SJCRH30 (cell line): ENCODE data around the gene LRRC2. TPM values are rescaled to one million over a fixed set of nuclear protein-coding genes. Genes with fewer than 3 reads are reported as not detected.
"Not testable (repeated sequence)": the region's sequence is repeated elsewhere in the genome, so short reads cannot be mapped to it uniquely, and the experiment has no call there.

Experiments
- DNase-seq, 2 experiments: peaks; one replicate each; pipeline ENCODE4 v3.0.0-alpha.2; 2015 to 2020
- H3K27ac ChIP-seq: fragments of 250-450 bp; sonication (Bioruptor Pico); 2 replicates; pipeline ENCODE4 v1.5.1; 2020; ENCODE audit warnings: mild to moderate bottlenecking, moderate library complexity
- H3K27me3 ChIP-seq: fragments of 250-450 bp; sonication (Bioruptor Pico); 2 replicates; pipeline ENCODE4 v1.5.1; 2020; ENCODE audit warnings: mild to moderate bottlenecking, moderate library complexity
- H3K36me3 ChIP-seq: fragments of 250-450 bp; sonication (Bioruptor Pico); 2 replicates; pipeline ENCODE4 v1.5.1; 2020; ENCODE audit warnings: mild to moderate bottlenecking, moderate library complexity
- H3K4me1 ChIP-seq: fragments of 250-450 bp; sonication (Bioruptor Pico); 2 replicates; pipeline ENCODE4 v1.5.1; 2020; ENCODE audit warnings: mild to moderate bottlenecking, moderate library complexity
- H3K4me3 ChIP-seq: fragments of 250-450 bp; sonication (Bioruptor Pico); 2 replicates; pipeline ENCODE4 v1.5.1; 2020; ENCODE audit warnings: mild to moderate bottlenecking, moderate library complexity
- H3K9me3 ChIP-seq: fragments of 250-450 bp; sonication (Bioruptor Pico); replicated peaks from 2 replicates; pipeline ENCODE4 v1.5.1; 2020; ENCODE audit warnings: mild to moderate bottlenecking, moderate library complexity
- total RNA-seq: library from RNA; depleted of rRNA; stranded (reverse); fragments of >200 nt; shearing (Covaris generic); gene quantifications from 2 replicates; pipeline ENCODE4 v1.2.3, GENCODE V29; 2014

LRRC2 gene
- total RNA-seq, 1 experiment from 2014 or later, result not detected

DNA sequence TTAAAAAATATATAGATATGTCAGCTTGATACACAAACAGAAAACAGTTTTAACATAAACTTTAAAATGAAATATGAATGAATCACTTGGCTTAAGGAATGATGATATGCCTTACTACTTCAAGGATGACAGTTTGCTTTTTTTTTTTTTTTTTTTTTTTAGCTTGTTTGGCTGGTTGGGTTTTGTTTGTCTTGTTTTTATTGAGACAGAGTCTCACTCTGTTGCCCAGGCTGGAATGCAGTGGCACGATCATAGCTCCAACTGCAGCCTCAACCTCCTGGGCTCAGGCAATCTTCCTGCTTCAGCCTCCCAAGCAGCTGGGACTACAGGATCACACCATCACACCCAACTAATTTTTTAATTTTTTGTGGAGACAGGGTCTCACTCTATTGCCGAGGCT, 14.5 kb downstream of the LRRC2 start:
- no peak overlapping the region for H3K27ac ChIP-seq
- no peaks in the 10 kb centered on the region for H3K4me1 ChIP-seq
- H3K4me3 ChIP-seq, result no peak overlapping the region
- H3K36me3 ChIP-seq, result no peaks in the 10 kb centered on the region
- H3K27me3 ChIP-seq, result no peaks in the 10 kb centered on the region
- H3K9me3 ChIP-seq, result no peaks in the 10 kb centered on the region
- no peak for DNase-seq

DNA sequence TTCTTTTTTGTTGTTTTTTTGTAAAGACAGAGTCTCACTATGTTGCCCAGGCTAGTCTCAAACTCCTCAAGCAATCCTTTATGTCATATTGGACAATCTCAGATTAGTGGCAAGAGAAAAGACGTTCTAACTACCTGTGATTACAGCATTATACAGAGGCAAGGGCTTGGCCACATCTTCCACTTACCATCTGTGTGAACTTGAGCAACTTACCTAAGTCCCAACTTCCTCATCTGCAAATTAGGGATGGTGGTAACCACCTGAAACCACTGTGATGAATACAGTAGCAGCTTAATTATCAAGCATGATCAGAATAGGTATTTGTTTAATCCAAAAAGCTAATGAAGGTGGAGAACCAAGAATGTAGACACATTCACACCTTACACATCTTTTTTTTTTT, 16.1 kb downstream of the LRRC2 start:
- no peaks in the 10 kb centered on the region for H3K9me3 ChIP-seq
- no peaks in the 10 kb centered on the region for H3K27me3 ChIP-seq
- H3K4me1 ChIP-seq, result no peaks in the 10 kb centered on the region
- no peak for DNase-seq
- no peak overlapping the region for H3K27ac ChIP-seq
- H3K4me3 ChIP-seq, result no peak overlapping the region
- no peaks in the 10 kb centered on the region for H3K36me3 ChIP-seq

DNA sequence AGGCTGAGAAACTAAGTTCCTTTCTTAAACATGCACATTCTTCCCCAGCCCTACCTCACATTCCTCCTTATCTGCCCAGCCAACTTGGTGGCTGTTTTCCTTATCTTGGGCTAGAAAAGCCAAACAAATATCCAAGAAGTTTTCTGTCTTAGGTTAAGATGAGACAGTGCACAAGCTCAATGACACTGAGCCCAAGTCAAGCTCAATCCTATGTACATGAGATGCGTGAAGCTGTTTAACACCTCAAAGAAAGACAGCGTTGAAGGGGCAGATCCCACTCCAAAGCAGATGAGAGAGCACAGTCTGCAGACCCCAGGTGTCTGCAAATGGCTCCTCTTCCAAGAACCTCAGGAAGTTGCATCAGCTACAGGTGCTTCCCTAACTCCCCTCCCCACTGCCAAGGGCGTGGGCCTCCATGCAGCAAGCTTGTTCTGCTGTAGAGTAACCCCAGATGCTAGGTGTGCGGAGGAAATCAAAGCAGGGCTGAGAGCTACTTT, 16.6 kb downstream of the LRRC2 start:
- Histone ChIP-seq H3K27me3 (no peaks in the 10 kb centered on the region), H3K36me3 (no peaks in the 10 kb centered on the region), H3K27ac (no peak overlapping the region), H3K4me1 (no peaks in the 10 kb centered on the region), H3K9me3 (no peaks in the 10 kb centered on the region), H3K4me3 (no peak overlapping the region)
- DNase-seq, result no peak

DNA sequence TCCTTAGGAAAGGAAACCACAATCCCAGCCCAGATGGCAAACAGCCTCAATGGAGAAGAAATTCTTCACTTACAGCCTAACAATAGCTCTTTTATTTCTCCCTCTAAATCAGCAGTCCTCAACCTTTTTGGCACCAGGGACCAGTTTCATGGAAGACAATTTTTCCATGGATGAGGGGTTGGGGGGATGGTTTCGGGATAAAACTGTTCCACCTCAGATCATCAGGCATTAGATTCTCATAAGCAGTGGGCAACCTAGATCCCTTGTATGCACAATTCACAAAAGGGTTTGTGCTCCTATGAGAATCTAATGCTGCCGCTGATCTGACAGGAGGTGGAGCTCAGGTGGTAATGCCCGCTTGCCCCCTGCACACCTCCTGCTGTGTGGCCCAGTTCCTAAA, 17.5 kb downstream of the LRRC2 start:
- DNase-seq, H3K4me1 ChIP-seq, H3K36me3 ChIP-seq, H3K27ac ChIP-seq, H3K27me3 ChIP-seq, H3K9me3 ChIP-seq, H3K4me3 ChIP-seq: not testable (repeated sequence)

DNA sequence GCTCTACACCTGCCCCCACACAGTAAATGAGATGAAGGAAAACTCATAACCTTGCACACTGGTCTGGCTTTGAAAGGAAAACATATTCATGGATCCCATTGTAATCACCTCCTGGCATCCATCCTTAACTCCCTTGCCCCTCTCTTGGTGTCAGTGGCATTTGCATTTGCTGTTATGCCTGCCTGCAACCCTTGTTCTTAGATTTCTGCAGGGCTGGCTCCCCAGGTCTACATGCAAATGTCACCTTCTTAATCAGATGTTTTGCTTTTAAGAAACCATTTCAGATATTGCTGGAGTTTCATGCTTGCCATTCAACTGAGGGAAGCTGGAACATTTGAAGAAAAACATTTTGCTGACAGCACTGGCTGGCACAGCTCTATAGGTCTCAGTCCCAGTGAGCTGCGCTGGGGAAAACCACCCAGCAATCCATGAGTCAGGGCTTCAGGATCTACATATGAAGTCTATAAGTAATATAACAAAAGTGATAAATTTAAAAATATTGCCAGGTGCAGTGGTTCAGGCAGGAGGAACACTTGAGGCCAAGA, 19.1 kb downstream of the LRRC2 start:
- Histone ChIP-seq H3K27me3 (no peaks in the 10 kb centered on the region), H3K9me3 (no peaks in the 10 kb centered on the region), H3K27ac (no peak overlapping the region), H3K4me1 (no peaks in the 10 kb centered on the region), H3K4me3 (no peak overlapping the region), H3K36me3 (no peaks in the 10 kb centered on the region)
- no peak for DNase-seq

DNA sequence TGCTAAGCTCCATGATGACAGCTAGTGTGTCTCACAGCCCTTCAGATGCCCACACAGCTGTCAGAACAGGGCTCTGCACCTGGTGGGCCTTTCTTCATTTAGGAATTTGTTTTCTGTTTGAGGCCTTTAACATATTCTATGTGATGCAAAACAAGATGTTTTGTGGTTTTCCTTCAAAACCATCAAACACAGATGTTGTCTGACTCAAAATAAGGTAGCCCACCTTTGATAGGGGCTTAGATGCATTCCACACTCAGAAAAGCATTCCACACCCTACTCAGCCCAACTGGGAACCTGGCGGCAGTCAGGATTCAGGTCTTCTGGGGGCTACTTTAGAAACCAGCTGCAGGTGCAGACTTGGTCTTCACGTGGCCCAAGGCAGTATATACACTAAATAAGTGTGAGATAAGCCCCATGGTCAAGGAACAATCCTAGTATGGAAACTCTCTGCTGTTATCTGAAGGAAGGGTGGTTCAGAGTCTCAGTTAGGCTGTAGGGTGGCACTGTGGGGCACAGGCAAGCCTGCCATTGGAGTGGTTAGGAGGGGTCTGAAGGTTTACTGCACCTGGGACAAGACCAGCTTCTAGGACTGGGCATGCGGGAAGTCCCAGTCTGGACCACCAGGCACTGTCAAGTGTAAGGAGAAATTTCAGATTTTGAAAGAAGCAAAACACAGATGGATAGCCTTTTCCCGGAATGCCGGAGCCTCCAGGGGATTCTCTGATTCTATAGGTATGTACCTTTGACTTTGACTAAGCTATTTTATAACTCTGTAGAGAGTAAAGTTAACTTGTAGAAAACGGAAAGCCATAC, 20.1 kb downstream of the LRRC2 start:
- H3K4me3 ChIP-seq, result no peak overlapping the region
- no peak for DNase-seq
- H3K36me3 ChIP-seq, result no peaks in the 10 kb centered on the region
- no peak overlapping the region for H3K27ac ChIP-seq
- no peaks in the 10 kb centered on the region for H3K27me3 ChIP-seq
- H3K4me1 ChIP-seq, result no peaks in the 10 kb centered on the region
- H3K9me3 ChIP-seq, result no peaks in the 10 kb centered on the region

DNA sequence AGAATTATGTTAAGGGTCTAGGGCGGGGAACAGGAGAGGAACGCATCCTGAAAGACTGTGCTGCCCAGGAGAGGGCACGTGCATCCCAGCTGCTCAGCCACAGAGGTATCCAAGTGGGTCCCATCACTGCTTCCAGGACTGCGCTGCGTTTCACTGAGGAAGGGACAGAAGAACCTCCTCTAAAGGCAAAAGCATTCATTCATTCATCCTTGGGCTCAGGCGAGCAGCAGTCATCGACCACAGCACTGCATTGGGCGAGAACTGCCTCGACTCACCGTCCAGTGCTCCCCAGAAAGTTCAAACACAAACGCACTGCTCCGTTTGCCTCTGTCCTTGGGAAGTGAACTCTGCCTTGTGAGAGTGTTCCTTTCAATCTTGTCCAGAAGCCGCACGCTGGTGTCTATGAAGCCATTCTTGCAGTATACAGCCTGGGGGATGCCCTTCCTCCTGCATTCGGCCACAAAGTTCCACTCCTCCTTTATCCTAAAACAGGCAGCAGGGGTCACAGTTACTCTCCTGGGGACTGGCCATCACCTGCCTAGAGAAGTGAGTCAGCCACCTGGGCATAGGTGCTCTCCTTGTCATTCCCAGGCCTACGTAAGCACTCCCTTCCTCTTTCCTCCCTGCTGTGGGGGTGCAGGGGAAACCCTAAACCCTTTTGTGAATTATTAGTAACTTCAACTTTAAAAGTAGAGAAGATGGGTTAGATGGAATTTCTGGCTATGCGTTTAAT, 21.2 kb downstream of the LRRC2 start:
- DNase-seq, result no peak
- Histone ChIP-seq H3K4me3 (no peak overlapping the region), H3K27me3 (no peaks in the 10 kb centered on the region), H3K36me3 (no peaks in the 10 kb centered on the region), H3K27ac (no peak overlapping the region), H3K9me3 (no peaks in the 10 kb centered on the region), H3K4me1 (no peaks in the 10 kb centered on the region)

DNA sequence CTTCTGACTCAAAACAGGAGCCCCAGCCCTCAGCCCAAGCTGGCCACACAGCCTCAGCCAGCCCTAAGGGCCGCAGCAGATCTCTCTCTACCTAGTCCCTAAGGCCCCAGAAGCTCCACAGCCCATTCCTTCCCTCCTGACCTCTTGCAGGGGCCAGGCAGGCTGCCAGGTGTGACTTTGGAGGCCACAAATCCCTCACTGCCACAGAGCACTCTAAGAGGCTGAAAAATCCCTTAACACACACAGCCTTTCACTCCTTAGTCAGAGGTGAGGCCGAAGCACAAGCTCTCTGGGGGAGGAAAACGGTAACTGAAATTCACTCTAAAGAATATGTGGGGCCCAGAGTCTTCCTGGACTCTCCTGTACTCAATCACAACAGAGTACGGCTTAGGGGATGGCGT, 23.3 kb downstream of the LRRC2 start:
- Histone ChIP-seq H3K4me3 (no peak overlapping the region), H3K36me3 (no peaks in the 10 kb centered on the region), H3K9me3 (no peaks in the 10 kb centered on the region), H3K27me3 (no peaks in the 10 kb centered on the region), H3K27ac (no peak overlapping the region), H3K4me1 (no peaks in the 10 kb centered on the region)
- no peak for DNase-seq

DNA sequence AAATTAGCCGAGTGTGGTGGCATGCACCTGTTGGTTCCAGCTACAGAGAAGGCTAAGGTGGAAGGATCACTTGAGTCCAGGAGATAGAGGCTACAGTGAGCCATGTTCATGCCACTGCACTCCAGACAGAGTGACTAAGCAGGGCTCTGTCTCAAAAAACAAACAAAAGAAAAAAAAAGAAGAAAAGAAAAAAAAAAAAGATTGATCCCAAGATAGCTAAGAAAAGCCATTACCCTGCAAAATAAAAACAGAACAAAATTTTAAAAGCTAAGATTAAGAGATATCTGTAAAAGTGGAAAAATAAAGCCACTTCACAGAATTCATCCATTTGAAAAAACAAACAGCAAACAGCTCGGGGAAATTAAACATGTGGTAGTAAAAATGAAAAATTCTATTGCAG, 23.8 kb downstream of the LRRC2 start:
- Histone ChIP-seq H3K27me3 (no peaks in the 10 kb centered on the region), H3K4me3 (no peak overlapping the region), H3K4me1 (no peaks in the 10 kb centered on the region), H3K36me3 (no peaks in the 10 kb centered on the region), H3K9me3 (no peaks in the 10 kb centered on the region), H3K27ac (no peak overlapping the region)
- no peak for DNase-seq

DNA sequence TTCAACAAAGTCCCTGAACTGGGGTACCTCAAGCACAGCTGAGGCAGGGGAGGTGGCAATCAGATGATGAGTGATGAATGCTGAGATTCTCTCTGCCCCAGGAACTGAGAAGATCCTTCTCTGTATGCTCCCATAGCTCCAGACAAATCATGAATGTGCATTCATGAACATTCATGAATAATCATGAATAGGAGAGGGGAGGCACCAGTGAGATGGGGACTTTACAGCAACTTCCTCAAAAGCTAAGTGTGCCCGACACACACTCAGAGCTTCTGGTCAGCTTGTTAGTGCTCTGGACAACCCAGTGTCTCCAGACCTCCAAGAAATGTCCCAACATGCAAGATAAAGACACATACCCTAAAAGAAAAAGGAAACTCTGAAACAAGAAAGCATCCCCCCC, 24.3 kb downstream of the LRRC2 start:
- H3K27ac ChIP-seq, result no peak overlapping the region
- no peaks in the 10 kb centered on the region for H3K9me3 ChIP-seq
- H3K27me3 ChIP-seq, result no peaks in the 10 kb centered on the region
- no peak for DNase-seq
- no peaks in the 10 kb centered on the region for H3K36me3 ChIP-seq
- no peaks in the 10 kb centered on the region for H3K4me1 ChIP-seq
- no peak overlapping the region for H3K4me3 ChIP-seq

DNA sequence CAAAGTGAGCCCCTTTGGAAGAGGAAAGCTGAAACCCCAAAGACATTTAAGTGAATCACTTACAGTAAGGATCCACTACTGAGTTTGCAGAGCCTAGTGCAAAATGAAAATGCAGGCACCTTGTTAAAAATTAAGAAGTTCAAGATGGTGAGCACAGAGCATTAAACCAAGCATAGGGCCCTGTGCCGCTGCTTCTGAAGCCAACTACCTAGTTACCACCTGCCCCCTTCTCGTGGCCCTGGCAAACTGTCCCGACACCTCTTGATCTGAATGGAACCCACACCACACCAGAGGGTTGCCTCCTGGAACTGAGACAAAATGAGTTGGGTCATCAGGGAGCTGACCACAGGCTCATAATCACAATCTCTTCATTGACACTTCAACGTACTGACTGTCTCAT, 25.6 kb downstream of the LRRC2 start:
- H3K4me3 ChIP-seq, result no peak overlapping the region
- H3K27ac ChIP-seq, result no peak overlapping the region
- no peaks in the 10 kb centered on the region for H3K27me3 ChIP-seq
- no peaks in the 10 kb centered on the region for H3K4me1 ChIP-seq
- no peaks in the 10 kb centered on the region for H3K9me3 ChIP-seq
- DNase-seq, result no peak
- no peaks in the 10 kb centered on the region for H3K36me3 ChIP-seq

DNA sequence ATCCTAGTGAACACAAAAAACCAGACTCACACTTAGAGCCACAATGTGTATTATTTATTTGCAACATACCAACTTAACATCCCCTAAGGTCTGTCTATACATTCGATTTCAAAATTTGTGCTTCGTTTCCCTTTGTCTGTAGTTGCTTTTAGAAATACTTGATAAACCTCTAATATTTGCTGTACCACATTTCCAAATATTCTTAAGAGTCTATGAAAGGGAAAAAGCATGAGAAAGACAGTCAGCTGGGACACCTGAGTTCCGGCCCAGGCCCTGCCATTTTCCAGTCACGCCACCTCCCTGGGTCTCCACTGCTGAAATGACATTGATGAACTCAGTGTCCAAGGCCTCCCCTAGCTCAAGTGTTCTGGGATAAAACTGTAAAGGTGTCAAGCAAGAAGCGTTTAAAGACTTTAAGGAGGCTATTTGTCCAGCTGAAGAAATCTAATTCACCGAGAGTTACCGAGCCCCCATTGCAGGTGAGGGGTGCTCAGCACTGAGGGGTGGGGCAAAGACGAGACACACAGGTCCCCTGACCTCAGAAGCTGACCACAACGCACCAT, 26.6 kb downstream of the LRRC2 start:
- Histone ChIP-seq H3K27me3 (no peaks in the 10 kb centered on the region), H3K36me3 (no peaks in the 10 kb centered on the region), H3K4me3 (no peak overlapping the region), H3K4me1 (no peaks in the 10 kb centered on the region), H3K27ac (no peak overlapping the region), H3K9me3 (no peaks in the 10 kb centered on the region)
- no peak for DNase-seq

DNA sequence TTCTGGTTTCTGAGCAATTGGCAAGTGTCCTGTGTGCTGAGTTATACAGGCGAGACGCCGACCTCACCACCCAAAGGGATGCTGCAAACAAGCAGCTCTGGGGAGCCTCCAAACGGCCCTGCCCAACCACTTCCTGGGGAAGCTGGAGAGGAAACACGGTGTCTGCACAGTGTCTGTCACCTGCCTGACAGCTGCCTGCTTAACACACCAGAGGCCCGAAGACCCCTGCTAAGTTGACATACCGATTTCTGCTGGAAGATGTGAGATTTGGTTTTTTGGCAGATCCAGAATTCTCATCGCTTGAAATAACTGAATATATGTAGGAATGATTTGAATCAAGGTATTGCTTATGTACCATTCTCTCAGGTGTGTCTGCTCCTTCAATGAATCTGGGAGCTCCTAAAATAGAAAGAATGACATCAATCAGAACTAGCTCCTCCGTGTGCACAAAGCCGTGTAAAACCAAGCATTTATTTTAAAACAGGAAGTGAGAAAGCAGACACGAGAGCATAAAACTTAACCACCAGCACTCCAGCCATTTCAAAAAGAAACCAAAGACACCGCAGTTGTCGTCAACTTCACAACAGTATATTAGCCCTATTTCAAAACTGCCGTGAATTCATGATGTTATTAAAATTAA, 27.2 kb downstream of the LRRC2 start:
- Histone ChIP-seq H3K27ac (no peak overlapping the region), H3K4me3 (no peak overlapping the region), H3K4me1 (no peaks in the 10 kb centered on the region), H3K36me3 (no peaks in the 10 kb centered on the region), H3K27me3 (no peaks in the 10 kb centered on the region), H3K9me3 (no peaks in the 10 kb centered on the region)
- DNase-seq, result no peak

DNA sequence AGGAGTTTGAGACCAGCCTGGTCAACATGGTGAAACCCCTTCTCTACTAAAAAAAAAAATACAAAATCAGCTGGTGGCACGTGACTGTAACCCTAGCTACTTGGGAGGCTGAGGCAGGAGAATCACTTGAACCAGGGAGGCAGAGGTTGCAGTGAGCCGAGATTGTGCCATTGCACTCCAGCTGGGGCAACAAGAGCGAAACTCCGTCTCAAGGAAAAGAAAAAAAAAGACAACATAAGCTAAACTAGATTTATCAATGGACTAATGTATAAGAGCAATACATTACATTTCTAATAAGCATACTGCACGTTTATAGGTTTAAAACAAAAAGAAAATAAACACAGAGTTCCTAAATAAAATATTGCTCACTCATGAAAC, 27.7 kb downstream of the LRRC2 start:
- H3K27me3 ChIP-seq, H3K27ac ChIP-seq, H3K36me3 ChIP-seq, H3K9me3 ChIP-seq, DNase-seq, H3K4me3 ChIP-seq, H3K4me1 ChIP-seq: not testable (repeated sequence)

DNA sequence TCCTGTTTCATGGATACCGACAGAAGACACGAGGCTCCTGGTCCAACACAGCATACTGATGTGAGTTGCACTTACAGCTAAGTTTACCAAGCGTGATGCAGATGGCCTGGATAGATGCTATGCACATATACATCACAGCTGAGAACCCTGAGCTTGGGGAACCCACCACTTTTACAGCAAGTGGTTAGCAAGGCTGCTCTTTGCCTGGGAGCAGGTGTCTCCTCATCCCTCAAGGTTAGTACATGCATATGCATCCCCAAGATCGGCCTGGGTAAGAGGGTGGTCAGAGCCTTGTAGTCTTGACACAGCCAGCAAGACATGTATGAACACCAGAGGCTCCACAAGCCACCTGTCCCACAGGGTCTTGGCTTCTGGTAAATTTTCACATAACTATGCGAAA, 28.3 kb downstream of the LRRC2 start:
- no peak for DNase-seq
- Histone ChIP-seq H3K36me3 (no peaks in the 10 kb centered on the region), H3K4me1 (no peaks in the 10 kb centered on the region), H3K4me3 (no peak overlapping the region), H3K27me3 (no peaks in the 10 kb centered on the region), H3K9me3 (no peaks in the 10 kb centered on the region), H3K27ac (no peak overlapping the region)
